NCI-H187 treated with DMSO at 0.1 percent for 48 hours (cell line): Measurements from ENCODE around the gene CEP85L.

Experiments
- DNase-seq: peaks from one replicate; lab custom pipeline; 2025; lab: John Stamatoyannopoulos, UW

Gene CEP85L

GRCh38 chr6:118536478-118536877, 114.9 kb downstream of the CEP85L start:
- DNase-seq = no peak

GRCh38 chr6:118535176-118535844, 116.1 kb downstream of the CEP85L start:
- no peak for DNase-seq

- no peak for DNase-seq
Observed at GRCh38 chr6:118530942-118531341, 120.4 kb downstream of the CEP85L start.

- DNase-seq = no peak
Observed at GRCh38 chr6:118529756-118530155, 121.6 kb downstream of the CEP85L start.

GRCh38 chr6:118528129-118528528, 123.3 kb downstream of the CEP85L start:
- DNase-seq = no peak

GRCh38 chr6:118525913-118526780, 125.2 kb downstream of the CEP85L start:
- DNase-seq = no peak

- DNase-seq = no peak
Observed at GRCh38 chr6:118524686-118525085, 126.7 kb downstream of the CEP85L start.

- DNase-seq = no peak
Observed at GRCh38 chr6:118523216-118523615, 128.2 kb downstream of the CEP85L start.

GRCh38 chr6:118522422-118522821, 129.0 kb downstream of the CEP85L start:
- DNase-seq = no peak

- no peak for DNase-seq
Observed at GRCh38 chr6:118514689-118515088, 136.7 kb downstream of the CEP85L start.

GRCh38 chr6:118511930-118512715, 139.3 kb downstream of the CEP85L start:
- no peak for DNase-seq

- DNase-seq = no peak
Observed at GRCh38 chr6:118509009-118509617, 142.3 kb downstream of the CEP85L start.

- no peak for DNase-seq
Observed at GRCh38 chr6:118507636-118508035, 143.8 kb downstream of the CEP85L start.

GRCh38 chr6:118506071-118506638, 145.2 kb downstream of the CEP85L start:
- no peak for DNase-seq

- DNase-seq = no peak
Observed at GRCh38 chr6:118505656-118506055, 145.7 kb downstream of the CEP85L start.

- DNase-seq = no peak
Observed at GRCh38 chr6:118504611-118505010, 146.8 kb downstream of the CEP85L start.

GRCh38 chr6:118502169-118502568, 149.2 kb downstream of the CEP85L start:
- no peak for DNase-seq

- DNase-seq = no peak
Observed at GRCh38 chr6:118501765-118502164, 149.6 kb downstream of the CEP85L start.

GRCh38 chr6:118501099-118501498, 150.3 kb downstream of the CEP85L start:
- no peak for DNase-seq

GRCh38 chr6:118500130-118501015, 151.0 kb downstream of the CEP85L start:
- no peak for DNase-seq
